HG03135 (cell line): ENCODE measurements around the gene MYH11.
"Not testable (repeated sequence)": the region's sequence is repeated elsewhere in the genome, so short reads cannot be mapped to it uniquely, and the experiment has no call there.

Experiments
- ATAC-seq: cut with Tn5 transposase; IDR thresholded peaks from one replicate; pipeline ENCODE4 v1.9.1; 2021; ENCODE audit warnings: mild to moderate bottlenecking, moderate library complexity; ENCODE audit not compliant: unreplicated experiment

The MYH11 gene

DNA sequence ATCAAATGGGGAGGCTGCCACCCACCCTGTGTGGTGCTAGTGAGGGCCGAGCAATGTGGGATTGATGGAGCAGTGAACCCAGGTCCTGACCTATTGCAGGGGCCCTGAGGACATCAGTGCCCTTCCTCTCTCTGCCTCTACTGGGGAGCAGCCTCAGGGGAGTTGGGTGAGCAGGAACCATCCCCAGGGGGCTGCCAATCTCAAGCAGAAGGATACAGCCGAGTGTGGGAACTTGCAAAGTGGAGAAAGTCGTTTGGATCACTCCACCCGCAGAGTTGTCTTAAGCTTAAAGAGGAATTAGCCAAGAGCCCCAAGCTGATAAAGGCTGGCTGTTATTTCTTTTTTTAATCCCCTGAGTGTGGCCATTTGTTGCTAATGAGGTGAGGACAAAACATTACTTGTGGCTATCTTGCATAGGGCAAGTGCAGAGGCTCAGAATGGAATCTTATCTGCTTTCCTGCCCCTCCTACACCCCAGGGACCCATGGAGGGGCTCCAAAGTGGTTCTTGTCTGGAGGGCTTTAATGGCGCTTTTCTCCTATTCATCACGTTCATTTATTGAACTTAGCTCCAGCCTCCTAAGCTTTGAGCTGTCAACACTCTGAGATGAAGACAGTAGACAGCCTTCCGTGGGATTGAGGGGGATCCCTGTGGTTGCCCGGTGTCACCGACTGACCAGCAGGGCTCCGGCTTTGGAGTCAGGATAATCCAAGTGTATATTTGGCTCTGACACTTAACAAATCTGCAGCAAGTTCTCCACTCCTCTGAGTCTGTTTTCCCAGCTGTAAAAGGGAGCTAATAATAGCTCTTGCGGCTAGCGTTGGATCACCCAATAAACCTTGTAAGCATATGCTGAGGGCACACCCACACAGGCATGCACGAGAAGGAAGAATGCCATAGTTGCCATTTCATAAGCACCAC is 45.1 kb downstream of the MYH11 start:
- no peak for ATAC-seq

- no peak for ATAC-seq
These were observed 45.9 kb downstream of the MYH11 start for GRCh38 chr16:15810949-15811348.

DNA sequence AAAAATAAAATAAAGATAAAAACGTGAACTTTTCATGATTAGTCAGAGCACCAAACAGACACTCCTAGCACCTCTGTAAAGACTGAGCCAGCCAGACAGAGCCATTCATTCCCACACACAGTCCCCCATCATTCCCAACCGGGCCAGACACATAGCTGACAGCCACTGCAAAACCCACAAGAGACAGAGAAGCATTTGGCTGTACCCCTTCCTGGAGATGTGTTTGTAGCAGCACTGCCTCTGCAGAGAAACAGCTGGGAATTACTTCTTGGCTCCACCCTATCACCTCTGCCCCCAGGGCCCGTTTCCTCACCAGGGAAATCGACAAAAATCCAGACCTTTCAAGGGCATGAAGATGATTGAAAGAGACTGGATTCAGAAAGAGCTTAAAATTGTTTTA is 46.4 kb downstream of the MYH11 start:
- ATAC-seq = no peak

DNA sequence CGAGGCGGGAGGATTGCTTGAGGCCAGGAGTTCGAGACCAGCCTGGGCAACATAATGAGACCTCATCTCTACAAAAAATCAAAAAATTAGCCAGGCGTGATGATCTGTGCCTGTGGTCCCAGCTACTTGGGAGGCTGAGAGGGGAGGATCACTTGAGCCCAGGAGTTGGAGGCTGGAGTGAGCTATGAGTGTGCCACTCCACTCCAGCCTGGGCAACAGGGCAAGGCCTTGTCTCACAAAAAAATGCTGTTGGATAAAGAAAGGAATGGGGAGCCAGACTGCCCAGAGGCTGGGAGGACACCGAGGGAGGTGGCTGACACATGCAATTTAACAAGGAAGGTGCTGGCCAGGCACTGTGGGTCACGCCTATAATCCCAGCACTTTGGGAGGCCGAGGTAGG is 47.5 kb downstream of the MYH11 start:
- not testable (repeated sequence) for ATAC-seq

DNA sequence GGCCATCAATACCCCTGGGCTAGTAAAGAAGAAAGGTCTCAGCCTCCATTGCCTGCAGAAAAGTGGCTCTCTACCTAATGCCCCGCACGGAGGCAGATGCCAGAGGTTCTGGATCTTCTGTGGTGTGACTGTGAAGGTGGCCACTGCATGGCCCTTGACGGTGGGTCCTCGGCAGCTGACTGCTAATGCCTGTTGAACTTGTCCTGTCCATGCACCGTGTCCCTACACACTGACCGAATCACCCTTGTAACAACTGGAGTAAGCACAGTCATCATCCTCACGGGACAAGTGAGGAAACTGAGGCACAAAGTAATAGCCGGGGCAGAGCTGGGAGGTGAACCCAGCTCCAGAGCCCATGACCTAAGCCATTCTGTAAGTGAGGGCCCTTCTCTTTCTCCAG is 48.8 kb downstream of the MYH11 start:
- no peak for ATAC-seq

- ATAC-seq = no peak
These were observed 49.2 kb downstream of the MYH11 start for GRCh38 chr16:15807603-15808009.

- no peak for ATAC-seq
These were observed 53.2 kb downstream of the MYH11 start for GRCh38 chr16:15803618-15804017.

DNA sequence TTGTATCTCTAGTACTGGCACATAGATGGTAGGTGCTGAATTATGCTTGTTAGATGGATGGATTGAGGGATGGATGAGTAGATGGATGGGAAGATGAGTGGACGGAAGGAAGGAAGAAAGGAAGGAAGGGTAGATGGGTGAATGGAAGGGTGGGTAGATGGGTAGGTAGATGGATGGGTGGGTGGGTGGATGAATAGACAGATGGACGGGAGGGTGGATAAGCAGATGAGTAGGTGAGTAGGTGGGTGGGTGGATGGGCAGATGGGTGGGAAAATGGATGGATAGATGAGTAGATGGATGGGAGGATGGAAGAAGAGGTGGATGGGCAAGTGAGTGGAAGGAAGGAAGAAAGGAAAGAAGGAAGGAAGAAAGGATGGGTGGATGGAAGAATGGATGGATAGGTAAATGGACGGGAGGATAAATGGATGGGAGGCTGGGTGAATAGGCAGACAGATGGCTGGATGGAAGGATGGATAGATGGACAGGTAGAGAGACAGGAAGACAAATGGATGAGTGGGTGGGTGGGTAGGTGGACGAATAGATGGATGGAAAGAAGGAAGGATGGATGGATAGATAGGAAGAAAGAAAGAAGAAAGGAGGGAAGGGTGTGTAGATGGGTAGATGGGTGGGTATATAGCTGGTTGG is 56.9 kb downstream of the MYH11 start:
- no peak for ATAC-seq

DNA sequence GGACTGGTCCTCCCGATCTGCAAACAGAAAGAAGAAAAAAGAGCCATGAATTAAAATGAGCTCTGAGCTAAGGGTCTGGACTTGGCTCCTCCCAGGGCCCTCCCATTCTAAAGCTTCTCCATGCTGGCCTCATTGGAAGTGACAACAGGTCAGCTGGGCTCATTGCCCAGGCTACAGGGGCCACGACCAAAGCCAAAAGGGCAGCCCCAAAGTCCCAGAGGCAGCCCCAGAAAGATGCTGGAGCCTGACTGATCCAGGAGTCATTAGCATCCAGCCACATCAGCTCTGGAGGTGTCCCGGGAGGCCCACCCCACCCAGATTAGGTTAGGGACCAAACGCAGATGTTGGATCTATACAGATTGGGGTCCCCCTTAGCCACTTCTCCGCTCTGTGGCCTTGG is 58.2 kb downstream of the MYH11 start:
- ATAC-seq = no peak

- no peak for ATAC-seq
These were observed 59.9 kb downstream of the MYH11 start for GRCh38 chr16:15796885-15797284.

GRCh38 chr16:15795615-15796014 is 61.2 kb downstream of the MYH11 start:
- ATAC-seq = no peak

GRCh38 chr16:15792563-15792971 is 64.3 kb downstream of the MYH11 start:
- ATAC-seq = no peak

DNA sequence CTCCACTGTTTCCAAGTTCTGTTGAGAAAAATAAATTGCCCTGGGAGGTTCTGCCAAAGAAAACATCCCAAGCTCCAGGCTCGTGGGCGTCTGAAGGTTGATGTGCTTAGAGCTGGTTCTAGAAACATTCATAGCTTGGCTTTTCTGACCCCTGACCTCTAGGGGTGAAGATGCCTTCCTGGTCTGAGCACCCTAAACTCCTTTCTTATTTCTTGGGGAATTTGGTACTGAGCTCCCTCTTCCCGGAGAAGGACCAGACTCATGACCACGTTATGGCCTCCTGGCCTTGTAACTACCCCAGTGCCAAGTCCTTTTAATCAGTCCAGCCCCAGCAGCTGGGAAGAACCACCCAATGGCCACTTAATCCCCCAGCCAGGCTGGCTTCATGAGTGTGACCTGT is 66.4 kb downstream of the MYH11 start:
- ATAC-seq = no peak

DNA sequence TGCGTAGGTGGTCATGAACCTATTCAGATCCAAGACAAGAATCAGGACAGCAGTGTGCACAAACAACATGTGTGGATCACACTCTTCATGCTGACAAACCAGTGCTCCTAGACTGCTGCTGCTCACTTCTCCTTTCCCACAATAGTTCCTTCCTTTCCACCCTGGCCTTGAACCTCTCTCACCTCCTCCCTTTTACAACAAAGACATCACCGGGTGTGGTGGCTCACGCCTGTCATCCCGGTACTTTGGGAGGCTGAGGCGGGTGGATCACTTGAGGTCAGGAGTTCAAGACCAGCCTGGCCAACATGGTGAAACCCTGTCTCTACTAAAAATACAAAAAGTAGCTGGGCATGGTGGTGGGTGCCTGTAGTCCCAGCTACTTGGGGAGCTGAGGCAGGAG is 67.0 kb downstream of the MYH11 start:
- ATAC-seq = not testable (repeated sequence)

DNA sequence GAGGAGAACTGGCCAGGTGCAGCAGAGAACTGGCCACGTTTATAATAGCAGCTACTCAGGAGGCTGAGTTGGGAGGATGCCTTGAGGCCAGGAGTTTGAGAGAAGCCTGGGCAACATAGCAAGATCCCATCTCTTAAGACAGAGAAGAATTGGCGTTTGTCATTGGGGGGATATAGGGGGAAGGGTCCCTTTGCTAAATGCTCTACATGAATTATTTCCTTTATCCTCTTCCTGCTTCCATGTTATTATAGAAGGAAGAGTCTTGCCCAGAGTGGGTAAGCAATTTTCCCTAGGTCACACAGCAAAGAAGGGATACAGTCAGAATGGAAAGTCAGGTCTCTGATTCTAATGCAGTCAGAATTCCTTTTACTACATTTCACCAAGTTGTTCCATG is 68.0 kb downstream of the MYH11 start:
- ATAC-seq = no peak

GRCh38 chr16:15786501-15786900 is 70.3 kb downstream of the MYH11 start:
- no peak for ATAC-seq

DNA sequence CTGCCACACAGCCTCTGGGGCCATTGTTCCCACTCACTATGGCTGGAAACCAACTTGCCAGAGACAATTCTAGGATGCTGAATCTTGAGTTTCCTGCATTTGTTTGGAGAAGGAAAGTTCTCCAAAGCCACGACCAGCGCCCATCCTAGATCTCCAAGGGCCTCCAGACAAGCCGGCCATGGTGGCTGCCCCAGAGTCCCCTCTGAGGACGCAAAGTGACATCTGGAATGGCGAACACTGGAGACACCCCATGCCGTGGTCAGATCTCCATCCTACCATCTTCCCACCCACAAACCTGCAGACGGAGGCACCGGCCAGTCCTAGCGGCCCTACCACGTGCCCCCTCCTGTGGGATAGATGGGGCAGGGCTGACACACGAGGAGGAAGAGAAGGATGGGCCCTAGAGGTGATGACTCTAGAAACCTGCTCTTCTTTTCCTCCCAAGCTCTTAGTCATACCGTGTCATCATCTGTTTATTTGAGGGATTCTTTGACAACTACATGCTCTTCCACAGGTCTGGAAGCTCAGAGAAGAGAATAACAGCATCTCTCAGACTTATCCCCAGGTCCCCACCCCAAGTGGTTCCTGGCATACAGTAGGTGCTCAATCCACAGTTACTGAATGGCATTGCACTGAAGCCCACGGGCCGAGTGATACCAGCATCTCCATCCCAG is 71.3 kb downstream of the MYH11 start:
- no peak for ATAC-seq

DNA sequence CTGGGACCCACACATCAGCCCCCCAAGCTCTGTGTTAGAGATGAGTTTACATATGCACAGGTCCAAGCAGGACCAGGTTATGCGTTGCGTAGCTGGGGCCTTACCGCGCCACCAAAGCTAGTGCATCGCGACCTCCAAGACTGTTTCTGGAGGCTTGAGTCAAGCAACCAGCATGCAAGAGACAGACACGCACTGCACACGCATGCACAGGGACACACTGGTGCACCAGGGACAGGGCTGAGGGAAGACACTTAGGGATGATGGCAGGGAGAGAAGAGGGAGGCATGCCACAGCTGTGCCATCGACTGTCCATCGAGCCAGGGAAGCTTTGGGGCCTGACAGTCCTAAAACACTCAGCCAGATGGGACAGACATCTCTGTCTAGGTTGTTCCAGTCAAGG is 72.8 kb downstream of the MYH11 start:
- ATAC-seq = no peak

DNA sequence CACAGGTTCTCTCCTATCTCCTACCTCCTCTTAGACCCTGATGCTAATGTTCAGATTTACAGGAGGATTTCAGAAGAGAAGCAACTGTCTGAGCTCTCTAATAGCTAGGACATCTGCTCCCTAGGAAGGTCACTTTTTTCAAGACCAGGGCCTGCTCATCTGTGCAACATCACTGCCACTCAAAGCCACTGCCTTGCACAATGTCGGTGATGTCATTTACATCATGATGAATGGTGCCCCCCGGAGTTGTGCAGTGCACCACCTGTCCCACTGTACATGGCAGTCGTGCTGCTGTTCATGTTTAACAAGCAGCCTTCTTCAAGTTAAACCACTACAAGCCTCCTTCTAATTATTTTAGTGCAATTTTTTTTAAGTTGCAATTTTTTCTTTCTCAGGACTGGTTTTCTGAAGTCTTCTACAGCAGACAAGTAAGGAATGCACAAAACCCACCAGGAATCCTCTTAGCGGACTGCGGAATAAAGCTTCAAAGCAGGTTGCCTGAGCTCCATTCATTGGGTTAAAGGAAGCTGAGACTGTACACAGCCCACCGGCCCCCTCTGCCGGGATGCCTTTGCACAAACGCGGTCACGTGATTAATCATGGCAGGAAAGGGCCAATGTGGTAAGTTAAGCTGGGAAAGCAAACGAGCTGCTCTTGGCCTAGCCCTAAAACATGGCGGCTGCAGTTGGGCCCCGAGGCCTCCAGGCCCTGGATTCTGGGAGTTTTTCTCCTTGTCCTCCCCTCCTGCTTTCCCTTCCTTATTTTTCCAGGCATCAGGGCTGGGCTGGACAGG is 74.1 kb downstream of the MYH11 start:
- no peak for ATAC-seq

GRCh38 chr16:15781650-15782049 is 75.2 kb downstream of the MYH11 start:
- ATAC-seq = no peak

DNA sequence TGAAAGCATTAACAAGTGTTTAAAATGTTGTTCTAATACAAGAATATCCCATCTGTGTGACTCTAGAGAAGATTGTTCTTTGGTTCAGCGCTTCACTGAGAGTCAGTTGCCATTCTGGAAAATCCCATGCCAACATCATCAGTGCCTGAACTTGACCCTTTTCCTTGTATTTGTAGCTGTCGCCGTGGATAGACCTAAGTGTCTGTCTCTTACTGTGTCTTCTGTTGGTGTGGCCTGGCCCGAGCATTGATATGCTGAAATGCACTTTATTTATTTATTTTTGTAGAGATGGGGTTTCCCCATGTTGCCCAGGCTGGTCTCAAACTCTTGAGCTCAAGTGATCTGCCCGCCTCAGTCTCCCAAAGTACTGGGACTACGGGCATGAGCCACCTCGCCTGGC is 76.0 kb downstream of the MYH11 start:
- ATAC-seq = no peak
